HG02884 (cell line): ENCODE measurements around the gene SLFN13.
"Not testable (repeated sequence)": the region's sequence is repeated elsewhere in the genome, so short reads cannot be mapped to it uniquely, and the experiment has no call there.

ENCODE experiments used
- ATAC-seq: cut with Tn5 transposase; IDR thresholded peaks from one replicate; pipeline ENCODE4 v1.9.1; 2021; ENCODE audit warnings: mild to moderate bottlenecking, moderate library complexity; ENCODE audit not compliant: unreplicated experiment

SLFN13 gene

GRCh38 chr17:35432176-35433074 lies 16.1 kb downstream of the SLFN13 start, which contains the start of gene SLFN12:
SLFN12 (minus strand) TSS chr17:35432500; CDS start chr17:35423028, 9,472 bp downstream.
- peak; percentile 57 for ATAC-seq

DNA sequence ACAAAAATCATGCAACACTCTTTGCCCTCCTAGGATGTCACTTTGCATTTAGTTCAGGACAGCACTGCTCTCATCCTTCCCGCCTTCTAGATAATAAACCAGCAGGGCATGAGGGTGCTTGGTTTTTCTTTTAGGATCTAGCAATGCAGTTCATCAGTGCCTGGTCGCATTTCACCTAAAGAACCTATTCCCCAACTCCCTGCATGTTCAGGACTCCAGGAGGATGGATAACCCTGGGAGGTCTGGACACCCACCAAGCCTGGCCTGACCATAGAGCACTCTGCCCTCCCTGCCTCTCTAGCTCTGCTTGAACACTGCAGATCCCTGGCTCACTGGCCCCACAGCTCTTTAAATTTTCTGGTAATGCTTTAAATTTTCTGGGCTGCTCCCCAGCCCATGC lies 18.9 kb downstream of the SLFN13 start:
- no peak for ATAC-seq

- no peak for ATAC-seq
Measured at GRCh38 chr17:35428229-35428628, 20.3 kb downstream of the SLFN13 start.

GRCh38 chr17:35423761-35424160 lies 24.8 kb downstream of the SLFN13 start:
- no peak for ATAC-seq

DNA sequence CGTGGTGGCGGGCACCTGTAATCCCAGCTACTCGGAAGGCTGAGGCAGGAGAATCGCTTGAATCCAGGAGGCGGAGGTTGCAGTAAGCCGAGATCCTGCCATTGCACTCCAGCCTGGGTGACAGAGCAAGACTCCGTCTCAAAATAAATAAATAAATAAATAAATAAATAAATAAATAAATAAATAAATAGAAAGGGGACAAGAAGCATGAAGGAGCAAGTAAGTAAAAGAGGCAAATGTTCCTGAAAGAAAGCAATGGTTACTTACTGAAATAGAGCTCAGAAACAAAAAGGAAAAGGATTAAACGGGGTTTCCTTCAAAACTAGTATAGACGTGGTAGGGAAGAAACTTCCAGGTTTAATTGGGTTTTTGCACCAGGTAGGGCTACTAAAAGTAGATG lies 27.5 kb downstream of the SLFN13 start:
- not testable (repeated sequence) for ATAC-seq

DNA sequence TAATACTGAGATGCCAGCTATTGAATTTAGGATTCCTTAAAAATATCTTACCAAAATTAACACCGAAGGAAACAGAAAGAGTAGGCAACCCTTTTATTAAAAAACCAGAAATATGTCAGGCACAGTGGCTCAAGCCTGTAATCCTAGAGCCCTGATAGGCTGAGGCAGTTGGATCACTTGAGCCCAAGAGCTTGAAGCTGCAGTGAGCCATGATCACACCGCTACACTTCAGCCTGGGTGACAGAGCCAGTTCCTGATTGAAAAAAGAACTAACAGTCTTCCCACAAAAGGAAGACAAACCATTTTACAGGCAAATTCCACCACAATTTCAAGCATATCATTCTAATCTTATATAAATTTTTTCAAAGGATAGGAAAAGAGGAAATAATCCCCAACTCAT lies 31.9 kb downstream of the SLFN13 start:
- ATAC-seq, result no peak

GRCh38 chr17:35414707-35415106 lies 33.9 kb downstream of the SLFN13 start:
- not testable (repeated sequence) for ATAC-seq

- no peak for ATAC-seq
Measured at GRCh38 chr17:35414247-35414646, 34.3 kb downstream of the SLFN13 start.

- no peak for ATAC-seq
Measured at GRCh38 chr17:35407531-35407930, 41.0 kb downstream of the SLFN13 start.

DNA sequence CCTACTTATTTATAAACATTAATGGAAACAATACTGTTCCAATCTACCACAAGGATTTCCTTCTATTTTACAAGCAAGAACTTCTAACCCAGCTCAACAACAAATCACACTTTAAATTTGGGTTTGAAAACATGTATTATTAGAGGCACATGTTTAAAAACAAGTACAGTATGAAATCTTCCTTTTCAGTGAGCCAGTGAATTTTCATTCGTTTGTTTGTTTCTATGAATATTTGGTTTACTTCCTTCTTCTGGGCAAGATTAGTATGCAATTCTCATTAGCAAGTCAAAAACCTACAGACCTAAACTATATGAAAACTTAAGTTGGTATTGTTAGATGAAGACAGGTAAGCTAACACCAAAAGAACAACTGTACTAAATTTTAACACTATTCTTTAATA lies 42.0 kb downstream of the SLFN13 start:
- ATAC-seq, result no peak

DNA sequence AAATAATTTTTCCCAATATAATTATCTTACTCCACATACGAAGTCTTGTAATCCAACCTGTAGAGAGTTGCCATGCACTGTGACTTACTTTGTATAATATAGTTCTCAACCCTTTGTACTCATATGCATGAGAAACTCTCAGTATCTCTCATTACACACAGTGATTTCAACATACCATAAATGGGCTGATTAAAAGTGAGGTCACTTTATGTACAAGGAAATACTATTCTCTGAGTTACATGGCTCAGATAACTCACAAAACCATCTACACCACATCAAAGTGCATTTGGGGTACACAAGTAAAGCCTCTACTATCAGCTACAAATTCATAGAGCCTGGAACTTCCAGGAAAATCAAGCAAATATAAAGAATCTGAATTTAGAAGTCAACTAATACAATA lies 44.2 kb downstream of the SLFN13 start:
- ATAC-seq, result no peak

DNA sequence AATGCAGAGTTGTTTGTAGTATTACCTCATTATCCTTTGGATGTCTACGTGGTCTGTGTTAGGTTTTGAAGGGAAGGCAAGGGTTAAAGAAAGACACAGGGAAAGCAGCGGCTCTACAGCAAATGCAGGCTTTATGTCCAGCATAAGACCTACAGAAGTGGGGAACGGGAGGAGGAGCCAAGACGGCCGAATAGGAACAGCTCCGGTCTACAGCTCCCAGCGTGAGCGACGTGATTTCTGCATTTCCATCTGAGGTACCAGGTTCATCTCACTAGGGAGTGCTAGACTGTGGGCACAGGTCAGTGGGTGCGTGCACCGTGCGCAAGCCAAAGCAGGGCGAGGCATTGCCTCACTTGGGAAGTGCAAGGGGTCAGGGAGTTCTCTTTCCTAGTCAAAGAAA lies 54.8 kb downstream of the SLFN13 start:
- not testable (repeated sequence) for ATAC-seq

- ATAC-seq, result no peak
Measured at GRCh38 chr17:35390663-35391062, 57.9 kb downstream of the SLFN13 start.

DNA sequence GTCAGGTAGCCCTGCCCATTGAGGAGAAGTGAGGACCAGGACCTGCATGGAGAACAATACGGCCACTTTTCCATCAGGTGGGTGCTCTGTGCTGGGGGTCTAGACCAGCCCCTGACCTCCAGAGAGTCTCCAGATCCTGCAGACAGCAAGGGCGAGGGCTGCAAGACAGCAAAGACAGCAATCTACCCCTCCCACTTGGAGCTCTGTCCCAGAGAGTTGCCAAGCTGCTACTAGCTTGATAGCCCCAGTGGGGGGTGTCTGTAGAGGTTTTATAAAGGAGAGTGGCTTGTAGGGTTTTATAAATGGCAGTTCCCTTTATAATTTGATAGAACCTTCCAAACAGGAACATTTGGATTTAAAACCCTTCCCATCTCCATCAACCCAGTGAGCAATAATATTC lies 58.4 kb downstream of the SLFN13 start:
- no peak for ATAC-seq

- no peak for ATAC-seq
Measured at GRCh38 chr17:35387496-35387895, 61.1 kb downstream of the SLFN13 start.
